Heart left ventricle (tissue), 13 donors: ENCODE results near the gene FLII.

Source experiments
- POLR2A ChIP-seq, 2 donors: fragments of 450-650 bp; IDR thresholded peaks; one replicate each; pipeline ENCODE4 v1.6.1; 2017; ENCODE audit warnings: antibody characterized with exemption in 2 of 2, mild to moderate bottlenecking in 2 of 2, moderate library complexity in 2 of 2
- TF ChIP-seq, protein P1 (sequence below), 12 donors: fragments of 200-600 bp; sonication (generic) in 4 of 12; IDR thresholded peaks; one replicate each; pipeline versions ENCODE4 v1.5.0 to v1.8.0; 2018 to 2022; ENCODE audit warnings: antibody characterized with exemption in 12 of 12, mild to moderate bottlenecking in 5 of 12
- donor health status: ischemic (EF 13 %, LVEDD 7.1; RV severe dilation, severe dysfunction).
- donor health status: DM: no; HTN: yes; CAD: no.
- donor health status: DM: no; HTN: no; CAD: no.
- donor health status: ischemic (EF 25% LVEDD 6.9; RV normal size, moderate dysfunction).
- donor health status: ischemic (EF 25% LVEDD 5.7; RV mildly dilated, moderate dysfunction).
- donor health status: ischemic (EF 35%, LVEDD 5.7; RV mildly dilated, moderate dysfunction).
- donor health status: nonischemic (EF 11% LVEDD 7.7; RV severe dilation, severe dysfunction).
- donor health status: DM: yes; HTN: yes; CAD: no.
- donor health status: PGD.
- donor health status: ischemic (EF 29% LVEDD 5.4; RV normal size, mild dysfunction).
- donor health status: nonischemic (EF 23%, LVEDD 6.1; RV moderate dilation, normal function).

DNA sequence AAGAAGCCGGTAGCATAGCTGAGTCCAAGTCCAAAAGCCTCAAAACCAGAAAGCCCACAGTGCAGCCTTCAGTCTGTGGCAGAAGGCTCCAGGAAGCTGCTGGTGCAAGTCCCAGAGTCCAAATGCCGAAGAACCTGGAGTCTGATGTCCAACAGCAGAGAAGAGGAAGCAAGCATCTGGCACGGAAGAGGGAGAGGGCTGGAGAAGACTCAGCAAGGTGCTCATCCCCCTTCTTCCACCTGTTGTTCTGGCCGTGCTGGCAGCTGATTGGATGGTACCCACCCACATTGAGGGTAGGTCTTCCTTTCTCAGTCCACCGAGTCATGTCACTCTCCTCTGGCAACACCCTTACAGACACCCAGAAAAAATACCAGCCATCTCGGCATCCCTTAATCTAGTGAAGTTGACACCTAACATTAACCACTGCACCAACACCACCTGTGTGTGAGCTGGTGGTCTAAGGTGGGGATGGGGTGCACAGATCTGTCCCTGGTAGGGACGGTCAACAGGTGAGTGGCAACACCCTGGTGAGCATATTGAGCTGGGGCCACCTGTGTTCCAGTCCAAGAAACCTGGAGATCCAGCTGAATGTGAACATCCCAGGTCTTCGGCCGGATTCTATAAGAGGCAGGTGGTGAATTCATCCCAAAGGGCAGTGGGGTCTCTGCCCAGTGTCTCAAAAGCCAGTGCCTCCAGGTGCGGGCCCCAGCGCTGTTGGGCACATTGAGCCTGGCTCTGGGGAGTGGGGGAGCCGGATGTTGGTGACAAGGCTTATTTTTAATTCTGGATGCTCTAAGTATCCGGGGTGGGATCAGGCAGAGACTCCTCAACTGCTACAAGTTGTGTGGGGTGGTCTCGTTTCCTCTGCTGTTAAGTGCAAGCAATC, 11.8 kb upstream of the FLII start:
- TF ChIP-seq, protein P1, sequence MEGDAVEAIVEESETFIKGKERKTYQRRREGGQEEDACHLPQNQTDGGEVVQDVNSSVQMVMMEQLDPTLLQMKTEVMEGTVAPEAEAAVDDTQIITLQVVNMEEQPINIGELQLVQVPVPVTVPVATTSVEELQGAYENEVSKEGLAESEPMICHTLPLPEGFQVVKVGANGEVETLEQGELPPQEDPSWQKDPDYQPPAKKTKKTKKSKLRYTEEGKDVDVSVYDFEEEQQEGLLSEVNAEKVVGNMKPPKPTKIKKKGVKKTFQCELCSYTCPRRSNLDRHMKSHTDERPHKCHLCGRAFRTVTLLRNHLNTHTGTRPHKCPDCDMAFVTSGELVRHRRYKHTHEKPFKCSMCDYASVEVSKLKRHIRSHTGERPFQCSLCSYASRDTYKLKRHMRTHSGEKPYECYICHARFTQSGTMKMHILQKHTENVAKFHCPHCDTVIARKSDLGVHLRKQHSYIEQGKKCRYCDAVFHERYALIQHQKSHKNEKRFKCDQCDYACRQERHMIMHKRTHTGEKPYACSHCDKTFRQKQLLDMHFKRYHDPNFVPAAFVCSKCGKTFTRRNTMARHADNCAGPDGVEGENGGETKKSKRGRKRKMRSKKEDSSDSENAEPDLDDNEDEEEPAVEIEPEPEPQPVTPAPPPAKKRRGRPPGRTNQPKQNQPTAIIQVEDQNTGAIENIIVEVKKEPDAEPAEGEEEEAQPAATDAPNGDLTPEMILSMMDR (IDR thresholded peaks at IDR 0.05) = no peak
- no peak for TF ChIP-seq POLR2A (IDR thresholded peaks at IDR 0.05)
